HL-60 (cell line): Measurements from ENCODE around the gene MAP3K13.

Experiments used
- DNase-seq, 2 experiments: peaks; one replicate each; pipeline ENCODE4 v3.0.0-alpha.2; 2010 to 2020; ENCODE audit warnings: low read depth in 1 of 2, low spot score in 1 of 2
- H3K27ac ChIP-seq: fragments of 250-450 bp; sonication (Bioruptor Pico); replicated peaks from 2 replicates; pipeline ENCODE4 v1.5.1; 2020; ENCODE audit warnings: mild to moderate bottlenecking, moderate library complexity
- H3K27me3 ChIP-seq: fragments of 250-450 bp; sonication (Bioruptor Pico); 2 replicates; pipeline ENCODE4 v1.5.1; 2021; ENCODE audit warnings: mild to moderate bottlenecking, moderate library complexity; ENCODE audit not compliant: insufficient read depth, poor library complexity, severe bottlenecking
- H3K4me3 ChIP-seq: replicated peaks from 2 replicates; pipeline ENCODE4 v1.5.1; 2011; ENCODE audit warnings: mild to moderate bottlenecking, control low read depth, low read length; ENCODE audit not compliant: insufficient read depth
- CTCF ChIP-seq: IDR thresholded peaks from one replicate; pipeline ENCODE4 v1.5.1; 2011; ENCODE audit warnings: low read length, control low read depth, inconsistent platforms; ENCODE audit not compliant: insufficient read depth
- GABPA ChIP-seq: IDR thresholded peaks from 2 replicates; pipeline ENCODE4 v1.6.1; 2012; ENCODE audit warnings: low read depth
- POLR2AphosphoS5 ChIP-seq: IDR thresholded peaks from 2 replicates; pipeline ENCODE4 v1.6.1; 2012; ENCODE audit warnings: low read depth
- REST ChIP-seq: IDR thresholded peaks from 2 replicates; pipeline ENCODE4 v1.6.1; 2012; ENCODE audit warnings: low read depth; ENCODE audit not compliant: insufficient replicate concordance
- SPI1 ChIP-seq: IDR thresholded peaks from 2 replicates; pipeline ENCODE4 v1.6.1; 2012; ENCODE audit warnings: low read depth, mild to moderate bottlenecking, borderline replicate concordance

Gene MAP3K13

GRCh38 chr3:185399737-185400667 lies 37.1 kb downstream of the MAP3K13 start:
- Histone ChIP-seq H3K4me3 (no peak overlapping the region), H3K27ac (no peak overlapping the region), H3K27me3 (peaks cover 3% of the 10 kb centered on the region)
- no peak for TF ChIP-seq CTCF
- no peak for TF ChIP-seq GABPA
- TF ChIP-seq POLR2AphosphoS5: no peak
- TF ChIP-seq REST: no peak
- no peak for TF ChIP-seq SPI1
- no peak for DNase-seq

GRCh38 chr3:185400866-185401265 lies 37.9 kb downstream of the MAP3K13 start:
- DNase-seq: no peak

GRCh38 chr3:185401319-185401955 lies 38.5 kb downstream of the MAP3K13 start:
- peaks cover 13% of the 10 kb centered on the region for H3K27me3 ChIP-seq
- no peak for DNase-seq
- no peak overlapping the region for H3K27ac ChIP-seq
- TF ChIP-seq POLR2AphosphoS5 (no peak), REST (no peak), GABPA (no peak), SPI1 (no peak), CTCF (no peak)
- no peak overlapping the region for H3K4me3 ChIP-seq

More at GRCh38 chr3:185400866-185401265, 37.9 kb downstream of the MAP3K13 start:
- TF ChIP-seq POLR2AphosphoS5: no peak
- peaks cover 7% of the 10 kb centered on the region for H3K27me3 ChIP-seq
- H3K4me3 ChIP-seq: no peak overlapping the region
- H3K27ac ChIP-seq: no peak overlapping the region

- H3K27me3 ChIP-seq: peaks cover 14% of the 10 kb centered on the region
- TF ChIP-seq GABPA (no peak), SPI1 (no peak), REST (no peak), POLR2AphosphoS5 (no peak), CTCF (no peak)
- no peak for DNase-seq
- no peak overlapping the region for H3K27ac ChIP-seq
- H3K4me3 ChIP-seq: no peak overlapping the region
Observed at GRCh38 chr3:185402561-185402960, 39.6 kb downstream of the MAP3K13 start.
